HG02885 (cell line): ENCODE measurements around the gene ANXA10.
"Not testable (repeated sequence)": the region's sequence is repeated elsewhere in the genome, so short reads cannot be mapped to it uniquely, and the experiment has no call there.

Experiments used
- ATAC-seq: cut with Tn5 transposase; IDR thresholded peaks from one replicate; pipeline ENCODE4 v1.9.1; 2021; ENCODE audit warnings: mild to moderate bottlenecking; ENCODE audit not compliant: unreplicated experiment, poor library complexity

Gene ANXA10

DNA sequence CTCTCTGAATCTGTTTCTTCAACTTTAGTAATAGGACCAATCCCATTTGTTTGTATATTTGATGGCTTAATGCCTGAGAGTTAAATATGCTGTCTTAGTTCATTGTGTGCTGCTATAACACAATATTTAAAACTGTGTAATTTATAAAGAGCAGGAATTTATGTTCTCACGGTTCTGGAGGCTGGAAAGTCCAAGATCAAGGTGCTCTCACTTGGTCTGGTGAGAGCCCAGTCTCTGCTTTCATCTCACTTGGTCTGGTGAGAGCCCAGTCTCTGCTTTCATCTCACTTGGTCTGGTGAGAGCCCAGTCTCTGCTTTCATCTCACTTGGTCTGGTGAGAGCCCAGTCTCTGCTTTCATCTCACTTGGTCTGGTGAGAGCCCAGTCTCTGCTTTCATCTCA is 20.7 kb downstream of the ANXA10 start:
- not testable (repeated sequence) for ATAC-seq

DNA sequence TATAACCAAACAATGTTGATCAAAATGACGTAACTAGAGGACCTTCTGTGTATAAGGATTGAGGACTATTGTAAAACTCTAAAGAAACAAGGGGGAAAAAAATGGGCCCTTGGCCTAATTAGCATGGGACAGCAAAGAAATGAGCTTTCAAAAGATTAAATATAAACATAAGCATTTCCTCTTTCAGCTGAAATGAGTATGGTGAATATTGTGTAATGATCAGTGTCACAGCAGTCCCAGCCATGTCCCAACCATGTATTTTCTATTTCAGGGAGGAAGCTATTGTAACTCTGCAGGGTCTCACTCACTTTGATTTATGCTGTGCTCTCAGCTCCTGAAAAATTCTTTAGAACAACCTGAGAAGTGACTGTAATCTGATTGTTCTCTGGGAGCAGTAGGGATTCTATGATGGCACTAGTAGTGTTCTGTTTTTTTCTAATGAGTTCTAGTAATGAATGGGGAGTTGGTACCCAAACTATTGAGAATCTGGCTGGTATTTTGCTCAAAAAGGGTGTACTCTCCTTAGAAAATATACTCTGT is 25.8 kb downstream of the ANXA10 start:
- no peak for ATAC-seq

DNA sequence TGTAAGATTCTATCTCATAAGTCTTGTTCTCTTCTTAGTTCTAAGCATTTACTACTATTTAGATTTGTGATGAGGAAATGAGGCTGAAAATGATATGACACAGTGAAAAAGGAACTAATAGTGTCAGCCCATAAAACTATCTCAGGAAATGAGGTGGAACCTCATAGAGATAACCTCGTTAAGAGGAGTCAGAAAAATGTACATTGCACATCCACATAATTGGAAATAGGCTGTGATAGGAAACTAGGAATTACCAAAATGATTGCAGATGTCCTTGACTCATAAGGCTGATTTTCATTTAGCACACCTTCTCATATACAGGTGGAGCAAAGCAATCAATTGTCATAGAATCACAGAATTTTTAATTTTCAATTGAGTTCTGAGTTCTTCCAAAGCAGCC is 26.8 kb downstream of the ANXA10 start:
- no peak for ATAC-seq

- ATAC-seq: no peak
Observed at GRCh38 chr4:168119890-168120289, 27.6 kb downstream of the ANXA10 start.

- ATAC-seq: no peak
Observed at GRCh38 chr4:168120811-168121210, 28.5 kb downstream of the ANXA10 start.

DNA sequence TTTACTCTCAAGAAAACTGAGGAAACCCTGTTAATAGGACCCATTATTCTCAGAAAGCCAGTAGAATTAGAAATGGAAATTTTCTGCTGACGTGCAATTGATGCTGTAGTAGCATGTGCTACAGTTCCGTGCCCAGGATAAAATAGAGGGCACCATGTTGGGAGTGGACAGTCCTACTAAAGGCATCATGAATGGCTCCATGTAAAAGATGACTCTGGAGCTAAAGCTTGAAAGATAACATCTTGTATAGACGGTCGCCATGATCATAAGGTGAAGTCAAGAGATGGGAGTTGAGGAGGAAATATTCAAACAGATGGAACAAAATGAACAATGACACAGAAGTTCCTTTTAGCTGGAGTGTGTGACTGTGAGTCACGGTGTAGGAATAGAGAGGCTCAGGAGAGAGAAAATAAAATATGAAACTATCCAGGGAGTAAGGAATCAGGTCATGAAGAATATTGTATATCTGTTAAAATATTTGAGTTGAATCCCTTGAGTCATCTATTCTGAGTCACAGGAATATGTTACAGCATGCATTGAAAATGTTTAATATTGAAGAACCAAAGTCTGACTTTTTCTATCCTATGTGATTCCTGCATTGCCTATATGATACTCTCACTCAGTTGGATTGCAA is 31.8 kb downstream of the ANXA10 start:
- ATAC-seq: no peak

DNA sequence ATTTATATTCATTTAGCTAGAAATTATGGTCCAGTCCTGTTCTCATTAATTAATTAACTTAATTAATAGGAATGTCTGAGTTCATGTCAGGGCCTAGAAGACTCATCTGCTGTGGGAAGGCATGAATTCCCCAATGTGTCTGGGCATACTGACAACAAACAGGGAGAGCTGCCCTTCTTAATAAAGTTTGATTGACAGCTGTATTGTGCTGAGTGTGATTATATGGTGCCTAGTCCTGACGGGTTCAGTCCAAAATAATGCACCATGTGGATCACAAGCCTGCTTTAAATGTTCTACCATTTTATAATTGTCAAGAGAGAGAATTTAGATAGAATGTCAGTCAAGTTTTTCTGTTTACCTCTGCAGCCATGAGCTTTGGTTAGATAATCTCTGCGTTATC is 34.6 kb downstream of the ANXA10 start:
- ATAC-seq: no peak

GRCh38 chr4:168128601-168129000 is 36.3 kb downstream of the ANXA10 start:
- ATAC-seq: no peak

DNA sequence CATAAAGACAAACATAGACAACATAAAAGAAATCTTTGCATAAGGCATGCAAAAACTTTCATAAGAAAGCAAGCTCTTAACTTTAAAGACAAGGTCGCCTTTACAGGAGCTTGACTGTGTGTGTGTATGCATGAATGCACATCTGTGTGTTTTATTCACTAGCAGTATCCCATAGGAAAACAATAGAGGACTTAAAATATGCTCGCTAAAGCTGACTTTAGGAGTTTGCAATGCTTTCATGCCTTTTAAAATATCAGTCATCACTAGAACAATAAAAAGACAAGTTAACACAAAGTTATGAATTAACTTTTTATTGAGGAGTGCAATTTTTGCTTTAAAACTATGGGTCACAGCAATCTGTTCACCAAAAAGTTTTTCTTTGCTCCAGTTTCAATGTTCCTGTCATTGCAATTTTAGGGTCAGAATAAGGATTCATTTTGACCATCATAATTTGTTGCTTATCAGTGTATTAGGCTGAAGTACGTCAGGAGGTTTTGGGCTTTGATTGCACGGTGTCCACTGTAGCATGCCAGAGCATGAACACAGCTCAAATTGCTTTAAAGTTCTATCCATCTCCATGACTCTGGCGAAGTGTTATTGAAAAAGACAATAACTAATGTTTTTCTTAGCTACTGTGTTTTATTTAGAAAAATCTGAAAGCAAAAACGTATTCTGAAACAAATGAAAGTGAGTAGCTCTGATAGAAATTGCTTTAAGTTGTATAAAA is 36.9 kb downstream of the ANXA10 start:
- no peak for ATAC-seq

DNA sequence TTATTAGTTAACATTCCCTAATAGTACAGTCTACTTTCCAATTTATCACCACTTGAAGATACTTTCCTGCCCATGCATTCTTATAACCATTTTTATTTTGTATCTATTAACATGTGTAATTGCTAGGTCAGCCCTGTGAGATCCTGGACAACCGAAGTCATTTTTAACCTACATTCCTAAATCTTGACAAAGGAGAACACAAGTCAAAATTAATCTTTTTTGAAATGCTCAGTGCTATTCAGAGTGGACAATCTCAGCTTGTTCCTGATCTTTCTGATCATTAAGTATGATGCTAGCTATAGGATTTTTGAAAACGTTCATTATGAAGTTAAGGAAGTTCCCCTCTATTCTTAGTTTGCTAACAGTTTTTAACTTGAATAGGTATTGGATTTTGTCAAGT is 37.5 kb downstream of the ANXA10 start:
- ATAC-seq: no peak

DNA sequence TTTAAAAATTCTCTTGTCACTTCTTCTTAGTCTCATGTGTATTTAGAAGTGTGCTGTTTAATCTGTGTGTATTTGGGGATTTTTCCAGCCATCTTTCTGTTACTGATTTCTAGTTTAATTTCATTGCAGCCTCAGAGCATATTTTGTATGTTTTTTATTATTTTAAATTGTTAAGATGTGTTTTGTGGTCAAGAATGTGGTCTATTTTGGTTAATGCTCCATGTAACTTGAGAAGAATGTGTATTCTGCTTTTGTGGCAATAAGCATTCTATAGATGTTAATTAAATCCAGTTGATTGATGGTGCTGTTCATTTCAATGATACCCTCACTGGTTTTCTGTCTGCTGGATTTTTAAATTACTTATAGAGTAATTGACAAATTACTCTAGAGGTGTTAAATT is 38.9 kb downstream of the ANXA10 start:
- no peak for ATAC-seq

DNA sequence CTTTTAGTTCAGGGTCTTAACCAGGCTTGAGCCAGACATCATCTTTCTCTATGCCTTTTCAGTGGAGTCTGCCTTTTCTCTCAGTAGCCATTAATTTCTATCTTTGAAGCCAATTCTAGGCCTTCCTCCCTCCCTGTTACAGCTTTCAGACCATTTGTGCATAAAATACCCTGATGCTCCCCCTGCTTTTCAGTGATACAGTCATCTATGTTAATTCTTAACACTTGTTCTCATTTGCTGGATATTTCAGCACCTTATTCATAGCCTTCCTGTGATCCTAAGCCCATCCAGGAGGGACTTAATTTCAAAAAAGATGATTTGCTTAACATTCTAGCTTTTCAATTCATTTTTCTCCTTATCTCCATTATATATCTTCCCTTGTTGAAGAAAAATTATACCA is 42.3 kb downstream of the ANXA10 start:
- ATAC-seq: no peak

GRCh38 chr4:168135860-168136259 is 43.5 kb downstream of the ANXA10 start:
- not testable (repeated sequence) for ATAC-seq

DNA sequence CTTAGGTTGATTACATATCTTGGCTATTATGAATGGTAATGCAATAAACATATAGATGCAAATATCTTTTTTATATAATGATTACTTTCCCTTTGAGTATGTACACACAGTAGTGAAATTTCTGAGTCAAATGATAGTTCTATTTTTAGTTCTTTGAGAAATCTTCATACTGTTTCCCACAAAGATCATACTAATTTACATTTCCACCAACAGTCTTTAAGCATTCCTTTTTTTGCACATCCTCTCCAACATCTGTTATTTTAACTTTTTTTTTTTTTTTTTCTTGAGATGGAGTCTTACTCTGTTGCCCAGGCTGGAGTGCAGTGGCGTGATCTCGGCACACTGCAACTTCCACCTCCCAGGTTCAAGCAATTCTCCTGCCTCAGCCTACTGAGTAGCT is 45.4 kb downstream of the ANXA10 start:
- not testable (repeated sequence) for ATAC-seq

DNA sequence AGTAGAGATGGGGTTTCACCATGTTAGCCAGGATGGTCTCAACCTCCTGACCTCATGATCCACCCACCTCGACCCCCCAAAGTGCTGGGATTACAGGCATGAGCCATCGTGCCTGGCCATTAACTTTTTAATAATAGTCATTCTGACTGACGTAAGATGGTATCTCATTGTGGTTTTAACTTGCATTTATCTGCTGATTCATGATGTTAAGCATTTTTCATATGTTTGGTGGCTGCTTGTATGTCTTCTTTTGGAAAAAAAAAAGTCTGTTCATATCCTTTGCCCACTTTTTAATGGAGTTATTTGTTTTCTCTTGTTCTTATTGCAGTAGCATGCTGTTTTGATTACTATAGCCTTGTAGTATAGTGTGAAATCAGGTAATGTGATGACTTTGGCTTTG is 45.8 kb downstream of the ANXA10 start:
- ATAC-seq: no peak

DNA sequence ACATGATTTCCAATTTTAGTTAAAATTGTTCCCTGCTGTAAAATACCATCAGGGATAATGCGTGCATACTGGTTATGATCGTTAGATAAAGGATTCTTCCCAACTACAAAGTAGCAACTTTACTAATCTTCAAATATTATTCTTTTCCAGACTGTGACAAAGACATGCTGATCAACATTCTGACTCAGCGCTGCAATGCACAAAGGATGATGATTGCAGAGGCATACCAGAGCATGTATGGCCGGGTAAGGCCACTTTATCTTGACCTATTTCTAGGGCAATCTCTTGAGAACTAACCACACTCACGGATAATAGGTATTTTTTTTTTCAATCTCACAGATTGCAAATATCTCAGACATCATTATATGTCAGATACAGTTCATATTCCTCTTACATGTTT is 47.0 kb downstream of the ANXA10 start:
- ATAC-seq: no peak

DNA sequence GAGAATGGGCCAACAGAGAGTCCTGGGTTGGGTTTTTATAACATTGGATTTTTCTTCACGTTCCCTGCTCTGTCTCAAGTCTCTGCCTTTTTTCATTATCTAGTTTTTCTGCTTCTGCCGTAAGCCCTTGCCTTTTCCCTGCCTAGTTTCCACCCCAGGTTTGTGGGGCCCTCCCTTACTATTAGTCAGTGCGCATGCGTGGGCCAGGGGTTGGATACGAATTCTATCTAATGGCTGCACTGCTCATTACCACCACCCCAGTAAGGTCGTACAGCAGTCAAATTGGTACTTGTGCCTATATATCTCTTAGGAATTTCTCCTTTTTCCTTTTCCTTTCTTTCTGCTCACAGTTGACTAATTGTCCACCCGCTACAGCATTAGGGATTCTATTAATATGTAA is 49.4 kb downstream of the ANXA10 start:
- ATAC-seq: no peak

- ATAC-seq: no peak
Observed at GRCh38 chr4:168143601-168144000, 51.3 kb downstream of the ANXA10 start.

- no peak for ATAC-seq
Observed at GRCh38 chr4:168150420-168151050, 58.2 kb downstream of the ANXA10 start.

GRCh38 chr4:168151327-168151726 is 59.0 kb downstream of the ANXA10 start:
- no peak for ATAC-seq

- ATAC-seq: no peak
Observed at GRCh38 chr4:168152837-168153500, 60.6 kb downstream of the ANXA10 start.
